Heart left ventricle (tissue), 16 donors: Measurements from ENCODE around the gene GRIP2. TPM values are rescaled to one million over a fixed set of nuclear protein-coding genes. Genes with fewer than 3 reads are reported as not detected.

Experiments
- ATAC-seq, 4 donors: fragments of 200-7000 bp; cut with Tn5 transposase; one replicate each; pipeline ENCODE4 v1.9.1; 2020 to 2022; ENCODE audit warnings: moderate library complexity in 4 of 4, mild to moderate bottlenecking in 3 of 4, moderate number of reproducible peaks in 1 of 4
- DNase-seq, 5 donors: peaks; one replicate each; pipeline ENCODE4 v3.0.0-alpha.2; 2020
- H3K27ac ChIP-seq, 12 donors: fragments of 200-600 bp; sonication (generic) in 4 of 12; one replicate each; pipeline versions ENCODE4 v1.5.0 to v1.8.0; 2016 to 2022; ENCODE audit warnings: mild to moderate bottlenecking in 2 of 12
- H3K27me3 ChIP-seq, 9 donors: fragments of 200-600 bp; sonication (generic) in 2 of 9; one replicate each; pipeline versions ENCODE4 v1.5.1 to v1.8.0; 2016 to 2022; ENCODE audit warnings: mild to moderate bottlenecking in 3 of 9
- H3K36me3 ChIP-seq, 9 donors: fragments of 200-600 bp; sonication (generic) in 2 of 9; one replicate each; pipeline versions ENCODE4 v1.5.0 to v1.8.0; 2018 to 2022; ENCODE audit warnings: mild to moderate bottlenecking in 2 of 9
- H3K4me1 ChIP-seq, 12 donors: fragments of 200-600 bp; sonication (generic) in 4 of 12; one replicate each; pipeline versions ENCODE4 v1.5.0 to v1.8.0; 2016 to 2022; ENCODE audit warnings: mild to moderate bottlenecking in 3 of 12
- H3K4me3 ChIP-seq, 12 donors: fragments of 200-600 bp; sonication (generic) in 4 of 12; one replicate each; pipeline versions ENCODE4 v1.5.0 to v1.8.0; 2017 to 2022; ENCODE audit warnings: mild to moderate bottlenecking in 9 of 12, moderate library complexity in 4 of 12
- H3K9me3 ChIP-seq, 12 donors: fragments of 200-600 bp; sonication (generic) in 4 of 12; one replicate each; pipeline versions ENCODE4 v1.5.0 to v1.8.0; 2016 to 2022; ENCODE audit warnings: mild to moderate bottlenecking in 1 of 12
- POLR2A ChIP-seq, 2 donors: fragments of 450-650 bp; IDR thresholded peaks; one replicate each; pipeline ENCODE4 v1.6.1; 2017; ENCODE audit warnings: antibody characterized with exemption in 2 of 2, mild to moderate bottlenecking in 2 of 2, moderate library complexity in 2 of 2
- WGBS, 4 donors: extraction: QIAGEN DNeasy Blood & Tissue Kit in 2 of 4; methylation state at CpG; one replicate each; pipeline versions ENCODE4 v1.1.5 to v1.1.7; 2013 to 2018; 5-methylcytosine and 5-hydroxymethylcytosine counted together
- intact Hi-C, 10 donors: fragments of 100-400 bp; cut with DNase I; formaldehyde crosslinking; loops; one replicate each; pipeline versions ENCODE4 v1.11.1 to v1.14.2; 2022
- polyA plus RNA-seq, 2 donors: library from polyadenylated mRNA; stranded (reverse); fragments of 200-250 nt; gene quantifications; one replicate each; pipeline ENCODE4 v1.2.3, GENCODE V29; 2013
- total RNA-seq, 9 donors: library from RNA; depleted of rRNA in 2 of 9; stranded (reverse); fragments of >200 nt in 2 of 9; fragmentation: NEBNext Ultra II Directional in 3 of 9; extraction: Animal tissue kit (Norgen Biotek cat#: 25700) in 3 of 9; gene quantifications; one replicate each; pipeline versions ENCODE4 v1.1.0 to v1.2.4, GENCODE V29; 2016 to 2023
- TF ChIP-seq, protein P1 (sequence below), 12 donors: fragments of 200-600 bp; sonication (generic) in 4 of 12; IDR thresholded peaks; one replicate each; pipeline versions ENCODE4 v1.5.0 to v1.8.0; 2018 to 2022; ENCODE audit warnings: antibody characterized with exemption in 12 of 12, mild to moderate bottlenecking in 5 of 12
- donor health status: ischemic (EF 13 %, LVEDD 7.1; RV severe dilation, severe dysfunction).
- donor health status: healthy with polysubstance abuse.
- donor health status: DM: no; HTN: yes; CAD: no.
- donor health status: DM: no; HTN: no; CAD: no.
- donor health status: ischemic (EF 25% LVEDD 6.9; RV normal size, moderate dysfunction).
- donor health status: ischemic (EF 25% LVEDD 5.7; RV mildly dilated, moderate dysfunction).
- donor health status: healthy.
- donor health status: DM: yes; HTN: yes; CAD: no.
- donor health status: ischemic (EF 35%, LVEDD 5.7; RV mildly dilated, moderate dysfunction).
- donor health status: nonischemic (EF 11% LVEDD 7.7; RV severe dilation, severe dysfunction).
- donor health status: DM: yes; HTN: yes; CAD: no.
- donor health status: PGD.
- donor health status: ischemic (EF 29% LVEDD 5.4; RV normal size, mild dysfunction).
- donor health status: nonischemic (EF 23%, LVEDD 6.1; RV moderate dilation, normal function).

GRIP2 gene
- total and polyA plus RNA-seq, 11 donors: 5.8 to 56.7 (median 28.7) TPM

DNA sequence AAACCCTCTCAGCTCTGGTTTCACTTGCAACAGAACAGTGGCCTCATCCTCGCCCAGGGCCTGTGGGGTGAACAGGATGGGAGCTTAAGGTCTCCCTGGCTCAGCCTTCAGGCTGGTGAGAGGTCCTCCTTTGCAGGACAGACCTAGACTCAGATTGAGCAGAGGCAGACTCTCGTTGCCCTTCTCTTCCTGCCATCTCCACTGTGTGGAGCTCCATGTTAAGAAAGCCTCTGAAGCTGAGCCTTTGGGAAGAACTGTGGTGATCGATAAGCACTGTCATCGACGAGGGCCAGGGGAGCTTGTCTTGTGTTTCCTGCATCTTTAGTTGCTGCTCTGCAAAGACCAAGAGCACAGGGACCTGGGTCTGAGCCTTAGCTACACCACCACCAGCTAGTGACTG, 37.8 kb upstream of the GRIP2 start:
- peaks cover 0 to 5% (median 0%) of the 10 kb centered on the region in 9 donors for H3K27me3 ChIP-seq
- intact Hi-C loops: no loop called here

DNA sequence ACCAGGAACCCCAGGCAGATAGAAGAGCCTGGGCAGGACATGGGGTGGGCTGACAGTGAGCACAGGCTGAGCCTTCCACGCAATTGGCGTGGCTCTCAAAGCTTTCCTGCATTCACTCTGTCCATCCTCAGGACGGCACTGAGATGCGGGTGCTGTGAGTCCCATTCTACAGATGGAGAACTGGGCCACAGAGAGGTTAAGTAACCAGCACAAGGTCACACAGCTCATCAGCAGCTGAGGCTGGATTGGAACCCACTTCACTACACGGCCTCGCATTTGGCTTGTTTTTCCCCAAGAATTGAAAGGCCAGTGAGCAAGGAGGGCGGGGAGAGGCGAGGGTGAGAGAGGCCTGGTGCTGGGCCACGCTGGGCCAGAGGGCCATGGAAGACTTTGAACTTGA, 36.0 kb upstream of the GRIP2 start:
- Histone ChIP-seq H3K27me3 (peaks cover 0 to 5% (median 0%) of the 10 kb centered on the region in 9 donors), H3K4me3 (no peak overlapping the region), H3K4me1 (no peaks in the 10 kb centered on the region), H3K27ac (no peak overlapping the region), H3K9me3 (no peaks in the 10 kb centered on the region), H3K36me3 (no peaks in the 10 kb centered on the region)
- no peak for ATAC-seq
- 86 to 90% (median 90%) methylated on average over 9 of the region's 9 CpGs for WGBS, 4 donors
- intact Hi-C loops: no loop called here
- peak in 1 of 5 donors; percentile 13 for DNase-seq
- TF ChIP-seq, protein P1, sequence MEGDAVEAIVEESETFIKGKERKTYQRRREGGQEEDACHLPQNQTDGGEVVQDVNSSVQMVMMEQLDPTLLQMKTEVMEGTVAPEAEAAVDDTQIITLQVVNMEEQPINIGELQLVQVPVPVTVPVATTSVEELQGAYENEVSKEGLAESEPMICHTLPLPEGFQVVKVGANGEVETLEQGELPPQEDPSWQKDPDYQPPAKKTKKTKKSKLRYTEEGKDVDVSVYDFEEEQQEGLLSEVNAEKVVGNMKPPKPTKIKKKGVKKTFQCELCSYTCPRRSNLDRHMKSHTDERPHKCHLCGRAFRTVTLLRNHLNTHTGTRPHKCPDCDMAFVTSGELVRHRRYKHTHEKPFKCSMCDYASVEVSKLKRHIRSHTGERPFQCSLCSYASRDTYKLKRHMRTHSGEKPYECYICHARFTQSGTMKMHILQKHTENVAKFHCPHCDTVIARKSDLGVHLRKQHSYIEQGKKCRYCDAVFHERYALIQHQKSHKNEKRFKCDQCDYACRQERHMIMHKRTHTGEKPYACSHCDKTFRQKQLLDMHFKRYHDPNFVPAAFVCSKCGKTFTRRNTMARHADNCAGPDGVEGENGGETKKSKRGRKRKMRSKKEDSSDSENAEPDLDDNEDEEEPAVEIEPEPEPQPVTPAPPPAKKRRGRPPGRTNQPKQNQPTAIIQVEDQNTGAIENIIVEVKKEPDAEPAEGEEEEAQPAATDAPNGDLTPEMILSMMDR (IDR thresholded peaks at IDR 0.05): no peak
- no peak for TF ChIP-seq POLR2A (IDR thresholded peaks at IDR 0.05)

More for the DNA sequence above, 37.8 kb upstream of the GRIP2 start:
- ATAC-seq: no peak
- Histone ChIP-seq H3K4me1 (no peaks in the 10 kb centered on the region), H3K9me3 (no peaks in the 10 kb centered on the region), H3K27ac (no peak overlapping the region), H3K4me3 (no peak overlapping the region), H3K36me3 (no peaks in the 10 kb centered on the region)
- DNase-seq: no peak
- TF ChIP-seq, protein P1 (IDR thresholded peaks at IDR 0.05): no peak
- no peak for TF ChIP-seq POLR2A (IDR thresholded peaks at IDR 0.05)
- whole genome bisulfite sequencing, 4 donors: 58 to 76% (median 64%) methylated on average over 5 of the region's 5 CpGs

DNA sequence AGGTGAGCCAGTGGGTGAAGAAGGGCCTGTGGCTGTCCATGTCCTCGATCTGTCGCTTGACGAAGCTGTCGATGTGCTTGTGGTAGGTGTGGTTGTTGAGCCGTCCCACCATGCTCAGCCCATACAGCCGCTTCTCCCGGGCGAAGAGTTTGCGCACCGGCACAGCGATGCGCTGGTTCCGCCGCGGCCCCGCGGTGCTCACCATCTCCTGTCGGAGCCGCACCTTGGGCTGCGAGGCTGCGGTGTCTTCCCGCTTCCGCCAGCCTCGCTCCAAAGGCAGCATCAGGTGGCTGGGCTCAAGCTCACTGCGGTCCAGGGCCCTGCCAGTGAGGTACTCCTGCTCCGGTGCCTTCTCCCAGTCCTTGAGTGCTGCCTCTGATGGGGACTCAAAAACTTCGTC, 34.0 kb upstream of the GRIP2 start:
- DNase-seq (peak in 1 of 5 donors; percentile 30), ATAC-seq (no peak)
- H3K36me3 ChIP-seq: no peaks in the 10 kb centered on the region
- intact Hi-C loops: no loop called here
- H3K27ac ChIP-seq: no peak overlapping the region
- peaks cover 0 to 5% (median 0%) of the 10 kb centered on the region in 9 donors for H3K27me3 ChIP-seq
- H3K4me3 ChIP-seq: no peak overlapping the region
- no peak for TF ChIP-seq POLR2A (IDR thresholded peaks at IDR 0.05)
- TF ChIP-seq, protein P1 (IDR thresholded peaks at IDR 0.05): no peak
- no peaks in the 10 kb centered on the region for H3K9me3 ChIP-seq
- H3K4me1 ChIP-seq: no peaks in the 10 kb centered on the region
- WGBS, 4 donors: 85 to 94% (median 87%) methylated on average over 25 to 27 of the region's 27 CpGs

DNA sequence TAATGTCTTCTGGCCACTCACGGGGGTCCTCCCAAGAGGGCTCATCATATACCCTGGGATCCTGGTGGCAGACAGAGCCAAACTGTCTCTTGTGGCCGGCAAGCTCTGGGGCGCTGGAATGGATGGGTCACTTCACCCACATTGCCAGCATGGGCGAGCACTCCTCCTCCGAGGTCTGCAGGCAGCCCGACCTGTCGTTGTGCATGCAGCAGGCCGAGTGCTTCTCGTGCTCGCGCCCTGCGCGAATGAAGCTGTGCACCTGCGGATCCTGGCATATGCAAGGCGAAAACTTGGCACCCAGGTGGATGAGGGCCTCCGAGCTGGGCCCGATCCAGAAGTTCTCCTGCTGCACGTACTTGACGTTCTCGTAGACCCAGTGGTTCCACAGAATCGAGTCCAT, 33.6 kb upstream of the GRIP2 start:
- Histone ChIP-seq H3K4me1 (no peaks in the 10 kb centered on the region), H3K27ac (no peak overlapping the region), H3K36me3 (no peaks in the 10 kb centered on the region), H3K9me3 (no peaks in the 10 kb centered on the region), H3K4me3 (no peak overlapping the region), H3K27me3 (peaks cover 0 to 5% (median 0%) of the 10 kb centered on the region in 9 donors)
- no peak for ATAC-seq
- no peak for TF ChIP-seq POLR2A (IDR thresholded peaks at IDR 0.05)
- TF ChIP-seq, protein P1 (IDR thresholded peaks at IDR 0.05): no peak
- DNase-seq: no peak
- 88 to 92% (median 90%) methylated on average over 12 to 21 of the region's 21 CpGs for WGBS, 4 donors
- intact Hi-C loops: no loop called here
